PC-9 (cell line): ENCODE measurements around the gene TERC. TPM values are rescaled to one million over a fixed set of nuclear protein-coding genes. Genes with fewer than 3 reads are reported as not detected.

ENCODE experiments used
- BruUV-seq: library from RNA; stranded (reverse); fragments of 400-500 nt; replicated peaks from 2 replicates; lab custom pipeline; 2021; lab: Mats Ljungman, UMichigan
- CTCF ChIA-PET: fragments of 300-600 bp; sonication (Branson Sonifier 250); formaldehyde crosslinking; loops from one replicate; lab custom pipeline; 2022; ENCODE audit warnings: antibody characterized with exemption; lab: Charles Lee
- POLR2A ChIA-PET: fragments of 300-600 bp; sonication (Branson Sonifier 250); formaldehyde crosslinking; loops from one replicate; lab custom pipeline; 2022; ENCODE audit warnings: antibody characterized with exemption; ENCODE audit not compliant: unreplicated experiment; lab: Charles Lee
- DNase-seq, 2 experiments: peaks; one replicate each; pipeline versions ENCODE4 v3.0.0 to v3.0.0-alpha.2; 2015 to 2022; ENCODE audit warnings: mixed read lengths in 1 of 2
- H2AFZ ChIP-seq: fragments of 200-600 bp; sonication (generic); 2 replicates; pipeline ENCODE4 v1.8.1; 2017; ENCODE audit warnings: antibody characterized with exemption
- H3F3A ChIP-seq: fragments of 200-600 bp; sonication (generic); 2 replicates; pipeline ENCODE4 v1.8.1; 2017; ENCODE audit warnings: antibody characterized with exemption, mild to moderate bottlenecking, low read depth; ENCODE audit not compliant: insufficient read depth
- H3K27ac ChIP-seq: fragments of 200-600 bp; sonication (generic); 2 replicates; pipeline ENCODE4 v1.6.1; 2016; ENCODE audit warnings: mixed run types
- H3K27me3 ChIP-seq: fragments of 200-600 bp; sonication (generic); 2 replicates; pipeline ENCODE4 v1.6.1; 2016; ENCODE audit warnings: low read depth, mixed run types; ENCODE audit not compliant: insufficient read depth
- H3K36me3 ChIP-seq: fragments of 200-600 bp; sonication (generic); 2 replicates; pipeline ENCODE4 v1.6.1; 2016; ENCODE audit warnings: low read depth, mixed run types
- H3K4me1 ChIP-seq: fragments of 200-600 bp; sonication (generic); replicated peaks from 2 replicates; pipeline ENCODE4 v1.6.1; 2016; ENCODE audit warnings: mixed run types; ENCODE audit not compliant: insufficient read depth
- H3K4me2 ChIP-seq: fragments of 200-600 bp; sonication (generic); 2 replicates; pipeline ENCODE4 v1.6.1; 2017; ENCODE audit warnings: mixed run types
- H3K4me3 ChIP-seq: fragments of 200-600 bp; sonication (generic); 2 replicates; pipeline ENCODE4 v1.6.1; 2016; ENCODE audit warnings: mixed run types
- H3K79me2 ChIP-seq: fragments of 200-600 bp; sonication (generic); 2 replicates; pipeline ENCODE4 v1.6.1; 2017; ENCODE audit warnings: low read depth, mixed run types
- H3K9me2 ChIP-seq: fragments of 200-600 bp; sonication (generic); 2 replicates; pipeline ENCODE4 v1.8.1; 2017; ENCODE audit warnings: mild to moderate bottlenecking; ENCODE audit not compliant: insufficient read depth
- H3K9me3 ChIP-seq: fragments of 200-600 bp; sonication (generic); 2 replicates; pipeline ENCODE4 v1.8.1; 2016; ENCODE audit warnings: low read depth; ENCODE audit not compliant: insufficient read depth
- H4K20me1 ChIP-seq: fragments of 200-600 bp; sonication (generic); 2 replicates; pipeline ENCODE4 v1.8.1; 2017; ENCODE audit not compliant: insufficient read depth
- EZH2 ChIP-seq: fragments of 200-600 bp; sonication (generic); IDR thresholded peaks from 2 replicates; pipeline ENCODE4 v1.8.0; 2017; ENCODE audit warnings: antibody characterized with exemption, low read depth
- intact Hi-C: fragments of 100-400 bp; cut with micrococcal nuclease; formaldehyde crosslinking; loops from one replicate; pipeline ENCODE4 v1.10.0; 2022; ENCODE audit not compliant: unreplicated experiment
- total RNA-seq: library from RNA; stranded (reverse); gene quantifications from 2 replicates; pipeline ENCODE4 v1.2.3, GENCODE V29; 2021
- TF ChIP-seq, protein P1 (sequence below): fragments of 200-600 bp; sonication (generic); conservative IDR thresholded peaks from 2 replicates; pipeline ENCODE4 v1.6.1; 2017; ENCODE audit warnings: mixed run types, antibody characterized with exemption, mild to moderate bottlenecking, moderate library complexity

TERC gene
- total RNA-seq, 1 experiment from 2014 or later: 22.7 TPM

DNA sequence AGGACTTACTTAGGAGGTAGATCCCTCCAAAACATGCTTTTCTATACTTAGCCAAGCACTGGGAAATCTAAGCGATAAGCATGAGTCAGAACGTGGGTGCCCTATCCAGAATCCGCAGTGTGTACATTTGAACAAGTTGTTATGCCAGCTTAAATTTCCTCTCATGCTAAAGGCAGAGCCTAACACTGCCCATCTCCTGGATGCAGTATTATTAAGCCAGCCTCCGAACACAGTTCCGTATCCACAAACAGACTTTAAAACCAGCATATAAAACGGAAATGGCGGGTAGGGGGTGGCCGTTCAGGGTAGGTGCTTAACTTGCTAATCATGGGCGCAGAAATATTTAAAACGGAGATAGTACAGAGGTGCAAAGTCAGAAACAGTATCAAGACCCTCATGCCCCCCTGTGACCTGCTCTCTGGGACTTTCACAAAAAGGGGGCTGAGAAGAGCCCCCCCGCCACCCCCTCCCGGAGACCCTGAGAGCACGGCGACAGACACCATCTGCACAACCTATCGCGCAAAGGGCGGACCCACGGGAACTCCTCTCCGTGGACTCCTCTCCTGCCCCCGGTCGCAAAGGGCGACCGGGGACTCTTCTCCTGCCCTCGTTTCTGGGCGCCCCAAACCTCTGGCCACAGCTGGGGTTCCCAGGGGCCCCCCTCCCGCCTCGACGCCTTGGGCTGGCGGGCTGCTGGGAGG is 46.9 kb upstream of the TERC start:
- DNase-seq: peak; percentile 34 to 70
- peak overlapping the region; percentile 86 for H2AFZ ChIP-seq
- ChIA-PET POLR2A (interaction anchor here (0.6 to 1.0 kb wide), 2 partner anchors 155 to 523 kb away, joined by 3 to 6 read pairs; partner anchors contain the start of gene SEC62), CTCF (interaction anchor here (0.6 kb wide), 2 partner anchors 573 to 1899 kb away, joined by 3 to 5 read pairs; no protein-coding TSS in a partner anchor)
- H3K4me3 ChIP-seq: peak overlapping the region; percentile 61
- H3F3A ChIP-seq: peaks cover 5% of the 10 kb centered on the region; the same call in 1 of the 2 replicates
- peaks cover 12% of the 10 kb centered on the region; the same call in 1 of the 2 replicates for H3K9me3 ChIP-seq
- H3K4me2 ChIP-seq: peak overlapping the region; percentile 89
- no peaks in the 10 kb centered on the region for H4K20me1 ChIP-seq
- no peaks in the 10 kb centered on the region for H3K27me3 ChIP-seq
- BruUV-seq: TSS peak; percentile 57
- no peaks in the 10 kb centered on the region for H3K36me3 ChIP-seq
- no peak overlapping the region for H3K27ac ChIP-seq
- H3K4me1 ChIP-seq: peaks cover 16% of the 10 kb centered on the region
- no peak for TF ChIP-seq EZH2
- TF ChIP-seq, protein P1, sequence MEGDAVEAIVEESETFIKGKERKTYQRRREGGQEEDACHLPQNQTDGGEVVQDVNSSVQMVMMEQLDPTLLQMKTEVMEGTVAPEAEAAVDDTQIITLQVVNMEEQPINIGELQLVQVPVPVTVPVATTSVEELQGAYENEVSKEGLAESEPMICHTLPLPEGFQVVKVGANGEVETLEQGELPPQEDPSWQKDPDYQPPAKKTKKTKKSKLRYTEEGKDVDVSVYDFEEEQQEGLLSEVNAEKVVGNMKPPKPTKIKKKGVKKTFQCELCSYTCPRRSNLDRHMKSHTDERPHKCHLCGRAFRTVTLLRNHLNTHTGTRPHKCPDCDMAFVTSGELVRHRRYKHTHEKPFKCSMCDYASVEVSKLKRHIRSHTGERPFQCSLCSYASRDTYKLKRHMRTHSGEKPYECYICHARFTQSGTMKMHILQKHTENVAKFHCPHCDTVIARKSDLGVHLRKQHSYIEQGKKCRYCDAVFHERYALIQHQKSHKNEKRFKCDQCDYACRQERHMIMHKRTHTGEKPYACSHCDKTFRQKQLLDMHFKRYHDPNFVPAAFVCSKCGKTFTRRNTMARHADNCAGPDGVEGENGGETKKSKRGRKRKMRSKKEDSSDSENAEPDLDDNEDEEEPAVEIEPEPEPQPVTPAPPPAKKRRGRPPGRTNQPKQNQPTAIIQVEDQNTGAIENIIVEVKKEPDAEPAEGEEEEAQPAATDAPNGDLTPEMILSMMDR: 0 out of 2 replicates have a peak, but pooled peaks have one; percentile 18
- no peaks in the 10 kb centered on the region for H3K9me2 ChIP-seq
- no peaks in the 10 kb centered on the region for H3K79me2 ChIP-seq
- intact Hi-C loops: loop anchor here (2.0 kb wide), 1 partner anchor 39 kb away; the partner anchor contains the start of gene MYNN

DNA sequence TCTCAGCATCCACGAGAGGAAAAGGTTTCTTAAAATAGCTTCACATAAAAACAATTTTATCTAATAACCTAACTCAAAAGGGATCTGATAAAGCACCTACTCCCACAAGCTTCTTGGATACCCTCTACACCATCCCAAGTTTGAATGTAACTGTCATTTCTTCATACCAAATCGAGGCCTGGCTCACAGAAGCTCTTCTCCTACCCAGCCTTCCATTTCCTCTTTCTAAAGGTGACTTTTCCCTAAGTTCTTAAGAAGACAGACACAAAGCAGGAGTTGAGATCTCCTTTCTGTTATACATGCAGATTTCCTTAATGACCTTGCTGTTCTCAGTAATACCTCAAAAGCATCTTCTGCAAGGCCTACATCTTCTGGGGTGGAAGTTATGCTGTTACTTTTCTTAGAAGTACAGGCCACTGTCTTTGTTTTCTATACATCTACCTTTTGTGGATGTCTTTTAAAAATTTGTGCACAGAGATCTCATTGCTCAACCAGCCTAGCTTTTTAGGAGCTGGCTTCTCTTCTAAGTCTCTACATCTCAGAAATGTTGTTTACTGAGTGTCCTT is 44.5 kb upstream of the TERC start:
- ChIA-PET CTCF (no interaction called here), POLR2A (interaction anchor here (0.6 kb wide), 1 partner anchor 32 kb away, joined by 5 read pairs; no protein-coding TSS in a partner anchor)
- H3K27me3 ChIP-seq: no peaks in the 10 kb centered on the region
- no peaks in the 10 kb centered on the region for H3K79me2 ChIP-seq
- no peaks in the 10 kb centered on the region for H3K9me3 ChIP-seq
- no peaks in the 10 kb centered on the region for H4K20me1 ChIP-seq
- intact Hi-C loops: no loop called here
- TF ChIP-seq, protein P1: no peak
- TF ChIP-seq EZH2: no peak
- peaks cover 5% of the 10 kb centered on the region; the same call in 1 of the 2 replicates for H3F3A ChIP-seq
- H3K4me1 ChIP-seq: peaks cover 16% of the 10 kb centered on the region
- DNase-seq: no peak
- H3K36me3 ChIP-seq: no peaks in the 10 kb centered on the region
- no peaks in the 10 kb centered on the region for H3K9me2 ChIP-seq
- no peak overlapping the region for H3K4me3 ChIP-seq
- H3K27ac ChIP-seq: no peak overlapping the region
- H3K4me2 ChIP-seq: no peak overlapping the region
- no TSS peak for BruUV-seq
- H2AFZ ChIP-seq: no peak overlapping the region

DNA sequence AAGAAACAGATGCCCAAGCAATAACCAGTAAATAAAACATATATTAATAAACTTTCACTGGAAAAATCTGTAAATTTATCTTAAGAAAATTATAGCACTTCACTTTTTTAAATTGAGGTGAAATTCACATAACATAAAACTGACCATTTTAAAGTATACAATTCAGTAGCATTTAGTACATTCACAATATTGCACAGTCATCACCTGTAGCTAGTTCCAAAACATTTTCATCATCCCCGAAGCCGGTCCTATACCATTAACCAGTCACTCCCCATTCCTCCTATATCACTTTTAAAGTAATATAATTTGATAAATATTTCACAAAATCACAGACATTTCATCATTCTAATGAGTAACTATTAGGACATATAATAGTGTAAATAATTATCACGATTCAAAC is 39.8 kb upstream of the TERC start:
- POLR2A ChIA-PET: no interaction called here
- no TSS peak for BruUV-seq
- intact Hi-C loops: no loop called here

More for the DNA sequence above, 39.8 kb upstream of the TERC start:
- Histone ChIP-seq H3K4me2 (no peak overlapping the region), H3K4me3 (no peak overlapping the region), H3K27me3 (no peaks in the 10 kb centered on the region), H3K4me1 (no peaks in the 10 kb centered on the region), H3K9me3 (no peaks in the 10 kb centered on the region), H3K79me2 (no peaks in the 10 kb centered on the region), H3K27ac (no peak overlapping the region), H2AFZ (no peak overlapping the region), H4K20me1 (no peaks in the 10 kb centered on the region), H3K36me3 (no peaks in the 10 kb centered on the region), H3F3A (no peaks in the 10 kb centered on the region), H3K9me2 (no peaks in the 10 kb centered on the region)
- no peak for DNase-seq
- CTCF ChIA-PET: no interaction called here
- TF ChIP-seq EZH2: no peak
- TF ChIP-seq, protein P1: no peak
